GM18519 (cell line): ENCODE measurements around the gene TBX21.

ENCODE experiments used
- ATAC-seq: cut with Tn5 transposase; IDR thresholded peaks from one replicate; pipeline ENCODE4 v1.9.1; 2021; ENCODE audit warnings: mild to moderate bottlenecking, moderate library complexity; ENCODE audit not compliant: unreplicated experiment, low FRiP score

The TBX21 gene, protein sequence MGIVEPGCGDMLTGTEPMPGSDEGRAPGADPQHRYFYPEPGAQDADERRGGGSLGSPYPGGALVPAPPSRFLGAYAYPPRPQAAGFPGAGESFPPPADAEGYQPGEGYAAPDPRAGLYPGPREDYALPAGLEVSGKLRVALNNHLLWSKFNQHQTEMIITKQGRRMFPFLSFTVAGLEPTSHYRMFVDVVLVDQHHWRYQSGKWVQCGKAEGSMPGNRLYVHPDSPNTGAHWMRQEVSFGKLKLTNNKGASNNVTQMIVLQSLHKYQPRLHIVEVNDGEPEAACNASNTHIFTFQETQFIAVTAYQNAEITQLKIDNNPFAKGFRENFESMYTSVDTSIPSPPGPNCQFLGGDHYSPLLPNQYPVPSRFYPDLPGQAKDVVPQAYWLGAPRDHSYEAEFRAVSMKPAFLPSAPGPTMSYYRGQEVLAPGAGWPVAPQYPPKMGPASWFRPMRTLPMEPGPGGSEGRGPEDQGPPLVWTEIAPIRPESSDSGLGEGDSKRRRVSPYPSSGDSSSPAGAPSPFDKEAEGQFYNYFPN

DNA sequence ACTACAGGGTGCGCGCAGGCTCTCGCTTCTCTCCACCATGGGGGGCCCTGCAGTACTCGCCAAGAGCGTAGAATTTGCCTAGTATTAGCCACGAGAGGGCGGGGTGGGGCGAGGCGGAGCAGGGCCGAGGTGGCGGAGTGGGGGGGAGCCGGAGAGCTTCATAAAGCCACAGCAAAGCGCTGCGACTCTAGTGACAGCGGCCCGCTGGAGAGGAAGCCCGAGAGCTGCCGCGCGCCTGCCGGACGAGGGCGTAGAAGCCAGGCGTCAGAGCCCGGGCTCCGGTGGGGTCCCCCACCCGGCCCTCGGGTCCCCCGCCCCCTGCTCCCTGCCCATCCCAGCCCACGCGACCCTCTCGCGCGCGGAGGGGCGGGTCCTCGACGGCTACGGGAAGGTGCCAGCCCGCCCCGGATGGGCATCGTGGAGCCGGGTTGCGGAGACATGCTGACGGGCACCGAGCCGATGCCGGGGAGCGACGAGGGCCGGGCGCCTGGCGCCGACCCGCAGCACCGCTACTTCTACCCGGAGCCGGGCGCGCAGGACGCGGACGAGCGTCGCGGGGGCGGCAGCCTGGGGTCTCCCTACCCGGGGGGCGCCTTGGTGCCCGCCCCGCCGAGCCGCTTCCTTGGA lies at the start of gene TBX21:
TBX21 (plus strand) TSS at position 190 of the 627 bp plus-strand sequence; CDS start at position 409, 219 bp downstream.
- ATAC-seq: no peak

DNA sequence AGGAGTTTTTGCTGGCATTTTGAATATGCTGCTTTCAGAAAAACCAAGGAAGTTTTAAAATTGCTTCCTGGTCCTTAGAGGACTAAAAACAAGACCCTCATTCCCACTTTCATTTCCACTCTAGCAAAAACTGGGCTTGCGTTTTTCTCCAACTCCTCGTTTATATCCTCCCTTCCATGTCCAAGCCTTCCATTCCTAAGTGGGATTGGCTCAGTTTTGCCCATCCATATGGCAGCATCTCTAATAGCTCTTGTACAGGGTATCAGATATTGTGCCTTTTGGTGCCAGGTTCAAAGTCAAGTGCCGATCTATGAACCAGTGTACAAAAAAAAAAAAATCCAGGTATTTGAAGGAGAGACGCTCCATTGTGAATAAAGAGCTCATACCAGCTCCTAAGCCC lies 49.0 kb upstream of the TBX21 start:
- no peak for ATAC-seq

DNA sequence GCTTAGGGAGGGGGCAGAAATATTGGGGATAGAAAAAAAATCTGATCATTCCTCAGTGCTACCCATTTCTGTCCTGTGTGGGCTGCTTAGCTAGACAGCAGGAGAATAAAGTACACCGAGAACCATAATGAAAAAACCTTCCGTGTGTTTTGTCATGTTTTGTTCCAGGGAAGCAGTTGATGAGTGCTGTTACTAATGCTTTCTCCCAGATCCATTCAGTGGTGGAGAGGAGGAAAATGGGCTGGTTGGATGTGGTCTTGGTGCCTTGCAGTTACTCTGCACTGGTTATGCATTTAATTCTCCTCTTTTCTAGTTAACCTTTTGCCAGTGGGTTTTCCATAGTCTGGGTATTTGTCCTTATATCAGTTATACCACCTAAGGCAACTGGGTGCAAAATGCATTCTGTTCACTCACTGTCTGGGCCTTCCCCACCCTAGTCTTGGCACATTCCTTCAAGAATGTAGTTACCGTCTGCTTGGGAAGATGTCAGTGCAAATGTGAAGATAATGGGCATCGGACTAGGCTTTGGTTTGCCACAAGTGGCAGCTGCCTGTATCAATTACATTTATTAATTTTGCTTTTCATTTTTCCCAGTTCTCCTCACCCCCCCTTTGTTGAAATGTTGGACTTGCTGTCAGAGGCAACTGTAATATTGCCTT lies 48.4 kb upstream of the TBX21 start:
- no peak for ATAC-seq

DNA sequence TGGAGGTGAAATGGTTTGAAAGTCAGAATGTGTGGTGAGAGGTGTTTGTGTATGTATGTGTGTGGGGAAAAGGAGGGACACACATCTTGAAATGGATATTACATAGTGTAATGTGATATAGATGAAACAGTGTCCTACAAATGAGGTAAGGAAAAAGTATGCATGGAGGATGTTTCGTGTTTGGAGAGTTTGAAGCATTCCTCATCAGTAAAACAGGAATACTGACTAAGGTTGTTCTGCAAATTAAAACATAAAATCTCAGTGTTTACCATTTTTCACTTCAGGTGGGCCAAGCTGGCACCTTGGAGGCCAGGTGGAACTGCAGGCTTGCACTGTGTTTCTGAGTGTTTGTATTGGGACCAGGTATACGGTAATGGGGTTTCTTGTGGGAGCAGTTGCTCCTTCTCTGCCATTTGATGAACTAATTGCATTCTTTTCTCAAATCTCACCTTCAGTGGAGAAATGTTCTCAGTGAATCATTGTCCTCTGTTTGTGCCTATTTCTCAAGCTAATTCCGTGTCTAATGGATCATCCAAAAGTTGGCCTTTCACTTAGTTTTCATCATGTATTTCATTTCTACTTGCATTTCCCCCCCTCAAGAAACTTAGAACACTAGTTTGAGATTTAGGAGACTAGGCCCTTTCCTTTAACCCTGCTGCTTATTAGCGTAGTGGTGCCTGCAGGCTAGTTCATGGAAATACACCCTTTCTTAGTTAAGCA lies 47.3 kb upstream of the TBX21 start:
- no peak for ATAC-seq

DNA sequence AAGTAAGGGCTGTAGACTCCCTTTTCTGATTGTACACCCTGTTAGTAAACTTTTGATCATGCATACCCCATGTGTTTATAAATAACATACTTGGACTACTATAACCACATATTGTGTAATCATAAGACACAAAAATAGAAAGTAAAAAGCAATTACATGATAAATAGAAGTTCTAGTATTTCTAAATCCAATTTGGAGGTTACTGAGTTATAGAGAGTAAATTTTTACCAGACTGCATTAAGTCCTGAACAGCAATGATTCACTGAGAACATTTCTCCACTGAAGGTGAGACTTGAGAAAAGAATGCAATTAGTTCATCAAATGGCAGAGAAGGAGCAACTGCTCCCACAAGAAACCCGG lies 46.8 kb upstream of the TBX21 start:
- no peak for ATAC-seq

DNA sequence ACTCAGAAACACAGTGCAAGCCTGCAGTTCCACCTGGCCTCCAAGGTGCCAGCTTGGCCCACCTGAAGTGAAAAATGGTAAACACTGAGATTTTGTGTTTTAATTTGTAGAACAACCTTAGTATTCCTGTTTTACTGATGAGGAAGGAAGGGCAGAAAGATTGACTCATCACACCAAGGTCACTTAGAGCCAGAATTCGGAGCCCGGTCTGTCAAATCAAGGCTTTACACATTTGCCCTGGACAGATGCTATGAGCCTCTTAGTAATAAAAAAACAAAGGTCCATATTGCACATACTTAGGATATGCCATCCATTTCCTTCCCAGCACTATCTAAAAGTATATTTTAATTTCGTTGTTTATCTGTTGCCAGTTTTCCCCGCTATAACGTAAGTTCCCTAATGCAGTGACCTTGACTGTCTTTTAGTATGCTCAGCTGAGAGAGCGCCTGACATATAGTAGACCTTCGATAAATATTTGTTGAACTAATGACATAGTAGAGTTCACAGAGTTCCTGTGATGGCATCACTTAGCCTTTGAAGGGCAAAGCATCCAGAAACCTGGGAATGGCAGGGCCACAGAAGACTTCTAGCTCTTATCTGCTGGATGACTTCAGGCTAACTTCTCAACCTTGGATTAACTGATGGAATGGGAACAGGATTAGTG lies 46.2 kb upstream of the TBX21 start:
- no peak for ATAC-seq

DNA sequence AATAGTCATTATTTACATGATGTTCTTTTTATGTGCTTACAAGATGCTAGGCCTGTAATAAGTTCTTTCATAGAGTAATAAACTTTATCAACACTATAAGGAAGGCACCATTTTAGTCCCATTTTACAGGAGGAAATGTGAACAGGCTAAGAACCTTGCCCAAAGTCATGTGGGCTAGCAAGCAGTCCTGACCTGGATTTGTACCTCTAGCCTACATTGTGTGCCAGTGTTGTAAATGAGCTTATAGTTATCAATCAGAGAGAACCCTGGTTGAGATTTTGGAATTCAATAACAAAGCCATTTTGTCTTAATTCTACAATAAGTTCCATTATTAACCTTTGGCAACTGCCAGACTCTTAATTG lies 45.7 kb upstream of the TBX21 start:
- ATAC-seq: no peak

DNA sequence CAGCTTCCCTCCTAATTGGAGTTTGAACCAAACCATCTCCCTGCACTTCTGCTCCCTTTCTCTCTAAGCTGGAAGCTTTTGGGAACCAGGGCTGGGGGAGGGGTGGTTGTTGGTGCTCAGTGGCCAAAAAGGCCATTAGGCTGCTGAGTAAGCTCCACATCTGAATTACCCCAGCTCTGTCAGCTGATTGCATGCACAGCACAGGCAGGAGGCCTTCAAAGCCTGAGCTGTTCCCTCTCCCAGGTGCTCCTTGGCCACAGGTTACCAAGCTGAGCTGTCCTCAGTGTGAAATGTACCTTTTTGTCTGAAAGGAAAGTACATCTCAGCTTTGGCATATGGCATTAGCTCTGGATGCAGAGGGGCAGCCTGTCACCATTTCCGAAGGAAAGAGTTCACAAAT lies 45.3 kb upstream of the TBX21 start:
- no peak for ATAC-seq

DNA sequence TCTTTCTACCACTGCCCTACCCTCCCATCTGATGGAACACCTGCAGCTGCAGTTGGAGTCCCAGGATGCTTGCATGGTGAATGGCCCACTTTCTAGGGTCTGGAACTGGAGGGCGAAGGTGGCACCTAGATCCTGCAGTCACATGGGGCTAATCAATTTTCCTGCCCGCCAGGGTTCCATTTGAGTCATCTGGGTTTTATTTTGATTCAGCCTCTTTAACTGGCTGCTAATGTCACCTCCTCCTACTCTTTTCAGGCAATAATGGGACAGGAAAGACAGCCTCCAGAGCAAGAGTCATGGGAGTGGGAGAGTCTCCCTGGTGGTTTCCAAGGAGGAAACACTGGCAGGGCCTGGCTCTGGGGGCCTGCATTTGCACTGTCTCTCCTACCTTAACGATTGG lies 42.9 kb upstream of the TBX21 start:
- ATAC-seq: no peak

DNA sequence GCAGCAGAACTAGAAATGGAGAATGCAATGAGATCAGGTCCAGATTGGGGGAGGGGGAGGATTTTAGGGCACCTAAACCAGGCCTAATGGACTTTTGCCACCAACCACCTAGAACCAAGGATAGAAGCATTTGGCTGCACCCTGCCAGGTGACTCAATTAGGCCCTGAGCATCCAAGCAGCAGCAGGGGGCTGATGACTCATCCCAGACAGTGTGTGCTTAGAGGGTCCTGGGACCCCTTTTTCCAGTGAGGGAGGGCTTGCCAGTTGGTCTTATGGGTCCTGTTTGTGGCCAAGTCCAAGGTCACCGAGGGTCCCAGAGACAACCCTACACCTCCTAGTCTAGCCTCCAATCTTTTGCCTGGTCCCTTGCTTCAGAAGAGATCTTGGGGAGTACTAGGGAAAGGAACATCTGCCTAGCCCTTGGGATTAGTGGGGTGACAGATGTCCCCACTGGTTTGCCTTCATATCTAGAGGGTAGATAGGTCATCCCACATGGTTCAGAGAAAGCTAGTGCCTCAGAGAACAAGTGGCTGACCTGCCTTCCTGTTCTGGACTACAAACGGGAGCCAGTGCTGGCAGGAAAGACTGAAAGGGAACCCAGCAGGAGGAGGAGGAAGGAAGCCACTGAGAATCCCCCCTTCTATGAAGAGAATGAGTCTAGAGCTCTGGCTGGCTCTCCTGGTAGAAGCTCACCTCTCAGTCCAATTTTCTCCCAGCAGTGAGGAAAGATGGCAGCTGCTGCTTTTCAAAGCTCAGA lies 40.7 kb upstream of the TBX21 start:
- no peak for ATAC-seq

DNA sequence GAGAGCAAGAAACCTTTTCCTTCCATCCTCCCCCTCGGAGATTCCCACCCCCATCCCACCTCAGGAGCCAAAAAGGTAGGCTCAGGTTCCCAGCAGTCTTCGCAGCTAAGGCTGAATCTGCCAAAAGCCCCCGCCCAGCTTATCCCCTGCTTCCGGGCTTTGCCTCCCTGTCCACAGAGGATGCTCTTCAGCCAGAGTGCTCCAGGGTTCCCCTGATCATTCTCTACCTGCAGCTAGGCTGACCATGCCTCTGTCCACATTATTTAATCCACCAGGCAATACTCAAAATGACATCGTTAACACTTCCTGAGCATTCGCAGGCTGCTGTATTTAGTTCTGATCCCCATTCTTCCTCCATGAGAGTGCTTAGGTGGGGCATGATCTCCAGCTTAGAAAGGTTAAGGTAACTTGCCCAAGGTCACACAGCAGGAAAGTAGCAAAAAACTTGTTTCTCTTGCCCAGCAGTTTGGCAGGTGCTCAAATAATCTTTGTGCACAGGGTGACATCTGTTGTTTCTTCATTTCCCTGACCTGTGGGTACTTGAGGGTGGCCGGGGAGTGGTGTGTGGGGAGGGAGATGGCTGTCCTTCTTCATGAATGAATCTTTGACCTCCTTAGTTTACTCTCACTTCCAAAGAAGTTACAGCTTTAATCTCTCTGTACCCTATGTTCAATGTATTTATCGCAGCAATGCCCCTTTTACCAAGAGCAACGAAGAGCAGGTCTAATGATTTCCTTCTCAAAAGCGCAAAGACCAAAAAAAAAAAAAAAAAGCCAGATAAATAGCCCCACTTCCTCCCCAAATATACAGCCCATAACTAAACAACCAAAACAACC lies 39.9 kb upstream of the TBX21 start:
- ATAC-seq: no peak

DNA sequence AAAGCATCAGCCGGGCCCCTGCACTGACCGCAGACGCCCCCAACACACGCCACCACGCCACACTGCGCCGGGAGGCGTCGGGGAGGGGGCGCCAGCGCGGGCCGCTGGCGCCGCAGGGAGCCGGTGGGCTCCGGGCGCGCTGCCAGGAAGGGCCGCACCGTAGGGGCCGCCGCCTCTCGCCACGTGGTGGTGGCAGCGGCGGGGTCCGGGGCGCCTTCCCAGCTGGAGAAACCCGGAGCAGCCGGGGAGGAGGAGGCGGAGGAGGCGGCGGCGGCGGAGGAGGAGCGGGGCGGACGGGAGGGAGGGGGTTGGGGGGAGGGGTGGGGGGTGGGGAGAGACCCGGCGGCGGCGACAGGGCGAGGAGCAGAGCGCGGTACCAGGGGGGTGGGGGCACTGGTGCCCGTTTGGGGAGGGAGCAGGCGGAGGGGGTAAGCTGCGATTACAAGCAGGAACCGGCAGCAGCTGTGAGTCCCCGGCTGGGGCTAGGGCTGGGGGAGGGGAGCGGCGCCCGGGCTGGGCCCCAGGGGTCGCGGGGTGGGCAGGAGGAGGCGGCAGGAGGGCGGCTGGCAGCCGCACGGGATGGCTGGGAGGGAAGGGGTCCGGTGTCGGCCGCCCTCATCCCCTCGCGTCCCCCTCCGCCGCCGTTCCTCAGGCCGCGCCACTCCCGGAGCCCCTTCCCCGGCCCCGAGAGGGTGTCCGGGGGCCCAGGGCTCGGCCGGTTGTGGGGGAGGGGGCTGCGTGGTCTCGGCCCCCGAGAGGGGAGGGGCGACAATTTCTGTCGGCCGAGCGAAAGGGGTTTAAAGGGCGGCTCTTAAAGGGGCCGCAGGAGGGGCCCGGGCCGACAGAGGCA lies 39.1 kb upstream of the TBX21 start, which contains the start of gene TBKBP1:
TBKBP1 (plus strand) TSS at position 431 of the 850 bp plus-strand sequence. CDS start 1,952 bp downstream, outside the sequence.
- ATAC-seq: no peak

DNA sequence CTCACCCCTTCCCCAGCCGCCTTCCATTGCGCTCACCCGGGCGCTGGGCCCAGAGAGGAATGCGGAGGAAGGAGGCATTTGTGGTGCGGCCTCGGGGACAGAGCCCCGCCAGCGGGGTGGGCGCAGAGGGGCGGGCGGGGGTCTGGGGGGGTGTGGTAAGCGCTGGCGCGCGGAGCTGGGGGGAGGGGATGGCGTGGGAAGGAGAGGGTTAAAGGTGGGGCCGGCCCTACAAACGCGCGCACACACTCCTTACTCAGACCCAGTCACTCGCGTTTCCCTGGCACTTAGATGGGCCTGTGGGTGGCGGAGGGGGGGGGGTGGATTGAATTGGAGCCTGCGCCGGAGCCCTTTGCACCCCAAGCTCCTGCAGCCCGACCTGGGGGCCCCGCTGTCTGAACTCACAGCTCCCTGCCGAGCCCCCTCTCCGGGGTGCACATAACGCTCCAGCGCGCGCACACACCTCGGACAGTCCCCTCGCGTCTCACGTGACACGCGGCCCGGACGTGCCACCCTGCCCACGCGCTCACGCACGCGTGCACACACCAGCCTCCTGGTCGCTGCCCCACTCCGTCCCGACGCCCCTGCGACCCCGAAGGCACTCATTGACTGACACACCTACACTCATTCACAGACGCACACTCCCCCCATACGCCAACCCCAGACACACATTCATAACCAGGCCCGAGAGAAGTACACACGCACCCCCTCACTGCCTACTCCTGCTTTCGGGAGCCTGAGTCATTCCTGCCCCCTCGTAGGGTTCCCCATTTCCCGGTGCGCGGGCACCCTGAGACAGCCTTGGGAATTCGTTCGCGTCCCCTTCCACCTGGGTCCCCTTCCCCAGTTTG lies 38.2 kb upstream of the TBX21 start:
- ATAC-seq: no peak

DNA sequence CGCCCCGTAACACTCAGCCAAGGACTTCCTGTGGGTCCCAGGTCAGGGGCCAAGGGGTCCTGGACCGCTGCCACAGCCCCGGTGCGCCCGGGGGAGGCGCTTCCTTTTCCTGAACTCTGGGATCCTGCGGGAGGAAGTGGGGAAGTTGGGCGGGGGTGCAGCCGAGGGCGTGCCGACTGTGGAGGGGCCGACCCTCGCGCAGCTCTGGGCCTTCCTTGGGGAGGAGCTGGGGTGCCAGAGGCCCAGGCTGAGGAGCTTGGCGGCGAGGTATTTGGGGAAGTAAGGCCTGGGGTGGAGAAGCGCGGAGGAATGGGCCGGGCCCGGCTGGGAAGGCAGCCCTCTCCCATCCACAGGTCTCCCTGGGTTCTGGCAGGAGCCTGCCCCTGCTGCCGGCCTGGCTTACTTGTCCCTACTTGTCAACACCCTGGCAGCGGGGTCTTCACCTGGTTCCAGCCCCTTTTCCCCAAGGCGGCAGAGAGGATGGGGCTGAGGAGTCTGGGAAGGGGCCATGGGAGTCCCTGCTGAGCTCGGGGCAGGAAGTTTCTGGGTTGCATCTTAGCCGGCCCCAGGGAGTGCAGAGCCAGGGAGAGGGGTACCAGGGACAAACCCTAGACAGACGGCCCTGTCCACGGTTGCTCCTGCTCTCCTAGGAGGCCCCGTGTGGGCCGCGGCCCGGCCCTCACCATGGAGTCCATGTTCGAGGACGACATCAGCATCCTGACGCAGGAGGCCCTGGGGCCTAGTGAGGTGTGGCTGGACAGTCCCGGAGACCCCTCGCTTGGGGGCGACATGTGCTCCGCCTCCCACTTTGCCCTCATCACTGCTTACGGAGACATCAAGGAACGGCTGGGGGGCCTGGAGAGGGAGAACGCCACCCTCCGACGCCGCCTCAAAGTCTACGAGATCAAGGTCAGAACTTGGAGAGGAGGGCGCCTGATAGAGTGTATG lies 37.3 kb upstream of the TBX21 start:
- no peak for ATAC-seq

DNA sequence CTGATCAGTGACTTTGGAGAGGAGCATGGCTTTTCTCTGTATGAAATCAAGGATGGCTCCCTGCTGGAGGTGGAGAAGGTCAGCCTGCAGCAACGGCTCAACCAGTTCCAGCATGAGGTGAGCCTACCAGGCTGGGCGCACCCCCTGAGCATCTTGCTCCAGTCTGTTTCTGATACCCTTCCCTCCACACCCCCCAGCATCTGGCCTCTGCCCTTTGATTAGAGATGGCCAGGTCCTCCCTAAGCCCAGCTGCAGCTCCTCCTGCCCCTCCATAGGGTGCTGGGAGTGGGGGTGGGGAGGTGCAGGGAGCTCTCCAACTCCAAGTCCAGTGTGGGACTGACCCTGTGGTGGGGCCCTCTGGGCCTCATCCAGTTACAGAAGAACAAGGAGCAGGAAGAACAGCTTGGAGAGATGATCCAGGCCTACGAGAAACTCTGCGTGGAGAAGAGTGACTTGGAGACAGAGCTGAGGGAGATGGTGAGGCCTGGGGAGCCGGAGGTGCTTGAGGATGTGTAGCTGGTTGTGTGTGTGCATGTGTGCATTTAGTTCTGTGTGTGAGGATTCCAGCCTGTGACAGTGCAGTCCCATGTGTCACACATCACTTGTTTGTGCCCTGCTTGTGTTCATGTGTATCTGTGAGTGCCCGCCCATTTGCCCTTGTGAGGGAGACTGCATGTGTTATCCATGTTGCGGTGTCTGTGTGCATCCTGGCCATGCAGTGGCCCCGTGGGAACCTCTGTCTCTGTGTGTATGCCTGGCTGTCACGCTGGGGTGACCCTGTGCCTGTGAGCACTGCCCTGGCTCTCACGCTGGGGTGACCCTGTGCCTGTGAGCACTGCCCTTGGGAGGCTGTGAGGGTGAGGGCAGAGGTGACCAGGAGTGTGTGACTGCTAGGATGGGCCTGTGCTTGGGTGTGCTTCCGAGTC lies 36.1 kb upstream of the TBX21 start:
- no peak for ATAC-seq
